ENCODE results near the gene NELFA.
"Not testable (repeated sequence)": the region's sequence is repeated elsewhere in the genome, so short reads cannot be mapped to it uniquely, and the experiment has no call there.

Gene NELFA

DNA sequence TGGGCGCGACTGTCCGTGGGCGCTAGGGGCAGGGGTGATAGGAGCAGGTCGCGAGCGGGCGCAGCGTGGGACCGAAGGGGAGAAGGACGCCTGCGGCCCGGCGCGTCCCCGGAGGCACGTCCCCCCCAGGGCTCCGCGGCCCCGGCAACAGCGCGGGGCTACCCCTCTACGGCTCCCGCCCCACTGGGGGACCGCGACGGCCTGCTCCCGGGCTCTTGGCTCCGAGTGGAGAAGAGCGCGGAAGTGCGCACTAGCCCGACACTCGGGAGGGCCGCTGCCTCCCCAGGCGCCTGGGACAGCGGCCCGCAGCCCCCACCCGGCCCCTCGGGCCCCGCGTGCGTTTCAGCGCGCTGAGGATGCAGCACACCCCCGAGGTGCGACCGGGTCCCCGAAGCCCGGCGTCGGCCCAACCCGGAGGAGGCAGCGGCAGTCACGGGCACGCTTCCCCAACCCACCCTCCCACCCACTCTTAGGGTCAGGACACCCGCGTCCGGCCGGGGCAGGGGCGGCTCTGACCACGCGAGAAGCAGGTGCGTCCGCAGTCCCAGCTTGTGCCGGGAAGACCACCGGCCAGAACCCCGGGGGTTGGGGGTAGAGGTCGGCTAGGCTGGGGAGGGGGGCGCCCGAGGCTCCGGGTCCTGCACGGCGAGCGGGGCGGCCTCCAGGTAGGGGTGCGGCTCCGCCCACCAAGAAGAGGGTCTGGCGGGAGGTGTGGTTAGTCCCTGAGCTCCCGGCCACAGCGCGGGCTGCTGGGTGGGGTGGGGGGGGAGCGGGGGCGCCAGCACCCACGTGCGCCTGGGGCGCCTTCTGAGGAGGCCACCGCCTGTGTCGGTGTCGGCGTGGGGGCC is 31.8 kb upstream of the NELFA start:
- DNase-seq (ENCODE audit: low read depth), result no peak

DNA sequence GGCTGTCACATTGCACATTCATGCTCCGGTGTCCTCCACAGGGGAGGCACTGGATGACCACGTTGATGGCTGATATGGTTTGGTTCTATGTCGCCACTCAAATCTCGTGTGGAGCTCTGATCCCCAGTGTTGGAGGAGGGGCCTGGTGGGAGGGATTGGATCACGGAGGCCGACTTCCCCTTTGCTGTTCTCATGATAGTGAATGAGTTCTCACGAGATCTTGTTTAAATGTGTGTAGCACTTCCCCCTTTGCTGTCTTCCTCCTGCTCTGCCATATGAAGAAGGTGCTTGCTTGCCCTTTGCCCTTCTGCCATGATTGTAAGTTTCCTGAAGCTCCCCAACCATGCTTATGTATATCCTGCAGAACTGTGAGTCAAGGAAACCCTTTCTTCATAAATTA is 28.1 kb upstream of the NELFA start:
- DNase-seq (ENCODE audit: low read depth), result no peak

DNA sequence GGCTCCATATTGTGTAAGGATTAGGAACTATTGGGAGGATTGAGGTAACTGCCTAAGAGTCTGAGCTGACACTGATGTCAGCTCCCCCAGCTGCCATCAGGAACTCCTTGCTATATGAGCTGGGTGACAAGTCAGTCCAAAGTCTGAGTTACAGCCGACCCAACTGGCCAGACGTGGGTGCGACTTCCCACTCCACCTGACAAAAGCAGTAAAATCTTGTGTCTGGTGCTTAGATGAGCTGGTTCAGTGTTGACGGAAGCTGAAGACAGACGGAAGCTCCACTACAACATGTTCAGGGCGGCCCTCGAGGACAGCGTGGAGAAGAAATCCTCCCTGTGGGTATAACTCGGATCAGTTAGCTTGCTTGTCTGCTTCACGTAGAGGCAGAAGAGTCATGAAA is 27.6 kb upstream of the NELFA start:
- DNase-seq (ENCODE audit: low read depth), result no peak

DNA sequence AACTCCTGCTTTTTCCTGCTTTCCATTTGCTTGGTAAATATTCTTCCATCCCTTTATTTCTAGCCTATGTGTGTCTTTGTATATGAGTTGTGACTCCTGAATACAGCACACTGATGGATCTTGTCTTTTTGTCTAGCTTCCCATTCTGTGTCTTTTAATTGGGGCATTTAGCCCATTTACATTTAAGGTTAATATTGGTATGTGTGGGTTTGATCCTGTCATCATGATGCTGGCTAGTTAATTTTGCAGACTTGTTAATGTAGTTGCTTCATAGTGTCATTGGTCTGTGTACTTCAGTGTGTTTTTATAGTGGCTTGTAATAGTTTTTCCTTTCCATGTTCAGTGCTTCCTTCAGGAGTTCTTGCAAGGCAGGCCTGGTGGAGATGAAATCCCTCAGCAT is 22.4 kb upstream of the NELFA start:
- not testable (repeated sequence) for DNase-seq (ENCODE audit: low read depth)

DNA sequence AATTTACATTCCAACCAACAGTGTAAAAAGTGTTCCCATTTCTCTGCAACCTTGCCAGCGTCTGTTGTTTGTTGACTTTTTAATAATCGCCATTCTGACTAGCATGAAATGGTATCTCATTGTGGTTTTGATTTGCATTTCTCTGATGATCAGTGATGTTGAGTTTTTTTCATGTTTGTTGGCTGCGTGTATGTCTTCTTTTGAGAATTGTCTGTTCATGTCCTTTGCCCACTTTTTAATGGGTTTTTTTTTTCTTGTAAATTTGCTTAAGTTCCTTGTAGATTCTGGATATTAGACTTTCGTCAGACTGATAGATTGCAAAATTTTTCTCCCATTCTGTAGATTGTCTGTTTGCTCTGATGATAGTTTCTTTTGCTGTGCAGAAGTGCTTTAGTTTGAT is 18.3 kb upstream of the NELFA start:
- not testable (repeated sequence) for DNase-seq (ENCODE audit: low read depth)

DNA sequence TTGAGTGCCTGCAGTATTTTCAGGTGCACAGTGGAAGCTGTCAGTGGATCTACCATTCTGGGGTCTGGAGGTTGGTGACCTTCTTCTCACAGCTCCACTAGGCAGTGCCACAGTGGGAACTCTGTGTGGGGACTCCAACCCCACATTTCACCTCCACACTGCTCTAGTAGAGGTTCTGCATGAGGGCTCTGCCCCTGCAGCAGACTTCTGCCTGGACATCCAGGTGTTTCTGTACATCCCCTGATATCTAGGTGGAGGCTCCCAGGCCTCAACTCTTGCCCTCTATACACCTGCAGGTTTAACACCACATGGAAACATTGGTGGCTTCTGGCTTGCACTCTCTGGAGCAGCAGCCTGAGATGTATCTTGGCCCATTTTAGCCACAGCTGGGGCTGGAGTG is 17.0 kb upstream of the NELFA start:
- no peak for DNase-seq (ENCODE audit: low read depth)

DNA sequence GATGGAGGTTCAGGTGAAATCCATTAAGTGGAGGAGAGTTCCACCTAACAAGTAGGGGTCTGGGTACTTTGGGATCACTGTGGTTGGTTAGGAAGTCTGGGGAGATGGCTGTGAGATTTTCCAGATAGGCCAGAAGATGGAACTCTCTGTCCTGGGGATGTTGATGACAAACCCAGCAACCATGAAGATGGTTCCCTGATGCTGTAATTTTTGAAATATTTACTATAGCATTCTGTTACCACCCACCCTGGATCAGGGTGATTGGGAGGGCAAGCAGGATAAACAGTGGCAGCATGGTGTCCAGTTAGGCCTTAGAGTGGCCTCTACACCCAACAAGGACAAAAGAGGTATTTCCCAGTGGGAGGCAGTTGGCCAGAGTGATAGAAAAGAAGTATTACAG is 15.9 kb upstream of the NELFA start:
- no peak for DNase-seq (ENCODE audit: low read depth)

DNA sequence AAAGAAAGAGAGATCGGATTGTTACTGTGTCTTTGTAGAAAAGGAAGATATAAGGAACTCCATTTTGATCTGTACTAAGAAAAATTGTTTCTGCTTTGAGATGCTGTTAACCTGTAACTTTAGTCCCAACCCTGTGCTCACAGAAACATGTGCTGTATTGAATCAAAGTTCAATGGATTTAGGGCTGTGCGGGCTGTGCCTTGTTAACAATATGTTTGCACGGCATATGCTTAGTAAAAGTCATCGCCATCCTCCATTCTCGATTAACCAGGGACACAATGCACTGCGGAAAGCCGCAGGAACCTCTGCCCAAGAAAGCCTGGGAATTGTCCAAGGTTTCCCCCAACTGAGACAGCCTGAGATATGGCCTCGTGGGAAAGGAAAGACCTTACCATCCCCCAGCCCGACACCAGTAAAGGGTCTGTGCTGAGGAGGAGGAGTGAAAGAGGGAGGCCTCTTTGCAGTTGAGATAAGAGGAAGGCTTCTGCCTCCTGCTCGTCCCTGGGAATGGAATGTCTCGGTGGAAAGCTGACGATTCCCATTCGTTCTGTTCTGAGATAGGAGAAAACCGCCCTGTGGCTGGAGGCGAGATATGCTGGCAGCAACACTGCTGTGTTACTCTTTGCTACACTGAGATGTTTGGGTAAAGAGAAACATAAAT is 12.7 kb upstream of the NELFA start:
- DNase-seq (ENCODE audit: low read depth), result not testable (repeated sequence)

DNA sequence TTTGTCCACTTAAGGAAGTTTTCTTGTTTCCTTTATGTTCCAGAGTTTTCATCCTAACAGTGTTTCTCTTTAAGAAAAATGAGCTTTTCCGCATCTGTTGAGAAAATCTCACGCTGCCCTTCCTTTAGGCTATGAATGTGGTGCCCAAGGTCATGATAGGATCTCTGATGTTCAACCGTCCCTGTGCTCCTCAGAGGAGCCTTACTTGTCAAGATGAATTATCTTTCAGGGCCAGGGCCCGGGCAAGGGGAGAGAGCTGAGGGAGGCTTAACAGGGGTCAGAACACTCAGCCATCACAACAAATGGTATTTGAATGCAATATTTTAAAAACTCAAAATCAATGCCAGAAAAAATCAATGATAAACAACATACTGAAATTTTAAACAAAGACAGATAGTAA is 6.2 kb upstream of the NELFA start:
- DNase-seq (ENCODE audit: low read depth), result no peak

DNA sequence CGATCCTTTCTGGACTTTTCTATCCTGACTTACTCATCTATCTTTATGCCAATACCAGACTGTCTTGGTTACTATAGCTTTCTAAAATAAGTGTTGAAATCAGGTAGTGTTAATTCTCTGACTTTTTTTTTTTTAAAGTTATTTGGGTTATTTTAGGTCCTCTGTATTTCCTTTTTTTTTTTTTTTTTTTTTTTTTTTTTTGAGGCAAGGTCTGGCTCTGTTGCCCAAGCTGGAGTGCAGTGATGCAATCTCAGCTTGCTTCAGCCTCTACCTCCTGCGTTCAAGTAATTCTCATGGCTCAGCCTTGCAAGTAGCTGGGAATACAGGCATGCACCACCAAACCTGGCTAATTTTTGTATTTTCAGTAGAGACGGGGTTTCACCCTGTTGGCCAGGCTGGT is 2.8 kb upstream of the NELFA start:
- no peak for DNase-seq (ENCODE audit: low read depth)

DNA sequence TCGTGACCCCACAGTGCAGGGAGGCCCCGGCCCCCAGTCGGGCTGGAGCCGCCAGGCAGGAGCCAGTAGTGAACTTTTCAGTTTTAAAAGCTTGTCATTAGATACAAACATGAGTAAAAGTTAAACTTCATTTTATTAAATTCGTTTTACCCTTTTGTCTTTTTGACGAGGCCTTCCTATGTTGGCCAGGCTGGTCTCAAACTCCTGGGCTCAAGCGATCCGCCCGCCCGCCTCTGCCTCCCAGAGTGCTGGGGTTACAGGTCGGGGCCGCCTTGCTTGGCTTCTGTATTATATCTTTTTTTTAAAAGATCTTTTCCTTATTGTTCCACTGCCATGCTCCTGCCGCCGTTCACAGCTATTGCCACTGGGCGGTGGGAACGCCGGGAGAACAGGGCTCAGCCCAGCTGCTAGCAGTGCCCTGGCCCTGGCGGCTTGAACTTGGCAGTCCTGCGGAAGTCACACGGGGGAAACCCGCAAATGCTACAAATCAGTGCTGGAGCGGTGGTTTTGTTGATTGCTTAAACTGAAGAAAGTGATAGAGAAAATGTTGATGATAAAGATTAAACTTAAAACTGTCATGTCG is 968 bp upstream of the NELFA start:
- DNase-seq (ENCODE audit: low read depth), result peak; percentile 23

DNA sequence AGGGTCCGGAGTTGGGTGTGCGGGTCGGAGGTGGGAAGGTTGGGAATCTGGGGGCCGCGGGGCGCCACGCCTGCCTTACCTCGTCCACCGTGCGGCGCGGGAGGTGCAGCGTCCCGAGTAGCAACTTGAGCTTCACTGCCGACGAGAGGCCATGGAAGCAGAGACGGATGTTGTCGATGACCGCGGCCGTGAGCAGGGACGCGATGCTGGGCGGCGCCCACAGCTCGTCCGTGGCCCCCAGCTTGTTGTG is 178 bp downstream of the NELFA start:
- no peak for DNase-seq (ENCODE audit: low read depth)

DNA sequence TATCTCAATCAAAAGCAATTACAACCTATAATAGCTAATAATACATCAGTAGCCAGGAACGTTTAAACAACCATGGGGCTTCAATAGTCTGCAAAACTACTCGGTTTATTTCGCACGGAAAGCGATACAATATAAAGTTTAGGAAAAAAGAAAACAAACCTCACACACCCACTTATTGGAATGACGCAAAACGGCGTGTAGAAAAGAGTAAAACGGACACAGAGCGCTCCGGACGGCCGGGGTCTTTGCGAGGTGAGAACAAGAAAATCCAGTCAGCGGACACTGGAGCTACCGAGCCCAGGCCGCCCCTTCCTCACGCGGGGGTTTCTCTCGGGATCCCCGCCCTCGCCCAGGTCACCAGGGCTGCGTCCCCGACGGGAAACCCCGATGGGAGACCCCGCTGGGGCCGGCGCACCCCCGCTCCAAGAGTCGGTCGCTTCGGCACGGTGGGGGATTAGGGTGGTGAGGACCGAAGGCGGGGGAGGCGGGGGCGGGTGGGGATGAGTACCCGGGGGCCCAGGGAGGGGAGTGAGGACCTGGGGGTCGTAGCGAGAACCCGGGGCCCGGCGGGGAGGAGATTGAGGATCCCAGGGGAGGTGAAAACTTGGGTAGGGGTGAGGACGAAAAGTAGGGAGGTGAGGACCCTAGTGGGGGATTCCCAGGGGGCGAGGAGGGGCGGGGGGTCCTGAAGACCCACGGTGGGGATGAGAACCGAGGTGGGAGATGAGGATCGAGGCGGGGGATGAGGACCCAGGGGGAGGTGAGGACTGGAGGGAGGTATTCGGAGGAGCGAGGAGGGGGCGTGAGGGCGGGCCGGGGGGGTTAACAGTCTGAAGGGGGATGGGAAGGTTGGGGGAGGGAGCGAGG is 737 bp downstream of the NELFA start:
- no peak for DNase-seq (ENCODE audit: low read depth)

DNA sequence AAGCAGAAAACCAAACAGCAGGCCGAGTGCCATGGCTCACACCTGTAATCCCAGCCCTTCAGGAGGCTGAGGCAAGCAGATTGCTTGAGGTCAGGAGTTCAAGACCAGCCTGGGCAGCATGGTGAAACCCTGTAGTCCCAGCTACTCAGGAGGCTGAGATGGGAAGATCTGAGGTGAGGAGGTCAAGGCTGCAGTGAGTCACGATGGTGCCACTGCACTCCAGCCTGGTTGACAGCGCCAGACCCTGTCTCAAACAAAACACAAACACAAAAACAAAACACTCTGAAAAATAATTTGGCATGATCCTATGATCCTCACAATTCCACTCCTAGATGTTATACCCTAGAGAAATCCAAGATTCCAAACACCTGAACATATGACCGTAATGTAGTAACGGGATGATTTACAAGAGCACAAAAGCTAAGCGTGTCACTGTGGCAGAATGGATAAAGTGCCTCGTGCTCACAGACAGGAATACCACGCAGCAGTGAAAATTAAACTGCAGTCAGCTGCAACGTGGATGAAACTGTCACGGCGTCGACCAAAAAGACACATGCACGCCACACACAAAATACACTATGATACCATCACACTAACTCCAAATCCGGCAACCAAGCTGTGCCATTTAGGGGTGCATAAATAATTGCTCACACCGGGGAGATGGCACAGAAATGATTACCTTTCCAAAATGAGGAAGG is 1.7 kb downstream of the NELFA start:
- DNase-seq (ENCODE audit: low read depth), result no peak

DNA sequence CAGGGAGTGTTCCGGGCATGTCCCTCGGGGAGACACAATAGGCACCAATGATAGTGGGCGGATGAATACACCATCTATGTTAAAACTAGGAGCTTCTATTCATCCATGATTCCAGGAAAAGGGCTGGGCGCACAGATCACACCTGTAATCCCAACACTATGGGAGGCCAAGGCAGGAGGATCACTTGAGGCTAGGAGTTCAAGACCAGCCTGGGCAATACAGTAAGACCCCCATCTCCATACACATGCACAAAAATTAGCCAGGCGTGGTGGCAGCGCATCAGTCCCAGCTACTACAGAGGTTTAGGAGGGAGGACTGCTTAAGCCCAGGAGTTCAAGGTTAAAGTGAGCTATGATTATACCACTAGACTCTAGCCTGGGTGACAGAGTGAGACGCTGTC is 2.4 kb downstream of the NELFA start:
- DNase-seq (ENCODE audit: low read depth), result no peak

DNA sequence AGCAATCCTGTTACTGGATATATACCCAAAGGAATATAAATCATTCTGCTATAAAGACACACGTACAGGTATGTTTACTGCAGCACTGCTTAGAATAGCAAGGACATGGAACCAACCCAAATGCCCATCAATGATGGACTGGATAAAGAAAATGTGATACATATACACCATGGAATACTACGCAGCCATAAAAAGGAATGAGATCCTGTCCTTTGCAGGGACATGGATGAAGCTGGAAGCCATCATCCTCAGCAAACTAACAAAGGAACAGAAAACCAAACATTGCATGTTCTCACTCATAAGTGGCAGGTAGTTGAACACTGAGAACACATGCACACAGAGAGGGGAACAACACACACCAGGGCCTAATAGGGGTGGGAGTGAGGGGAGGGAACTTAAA is 5.4 kb downstream of the NELFA start:
- not testable (repeated sequence) for DNase-seq (ENCODE audit: low read depth)

DNA sequence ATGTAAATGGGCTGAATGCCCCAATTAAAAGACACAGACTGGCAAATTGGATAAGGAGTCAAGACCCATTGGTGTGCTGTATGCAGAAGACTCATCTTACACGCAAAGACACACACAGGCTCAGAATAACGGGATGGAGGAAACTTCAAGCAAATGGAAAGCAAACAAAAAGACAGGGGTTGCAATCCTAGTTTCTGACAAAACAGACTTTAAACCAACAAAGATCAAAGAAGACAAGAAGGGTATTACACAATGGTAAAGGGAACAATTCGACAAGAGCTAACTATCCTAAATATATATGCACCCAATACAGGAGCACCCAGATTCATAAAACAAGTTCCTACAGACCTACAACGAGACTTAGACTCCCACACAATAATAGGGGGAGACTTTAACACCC is 9.5 kb downstream of the NELFA start:
- DNase-seq (ENCODE audit: low read depth), result not testable (repeated sequence)

DNA sequence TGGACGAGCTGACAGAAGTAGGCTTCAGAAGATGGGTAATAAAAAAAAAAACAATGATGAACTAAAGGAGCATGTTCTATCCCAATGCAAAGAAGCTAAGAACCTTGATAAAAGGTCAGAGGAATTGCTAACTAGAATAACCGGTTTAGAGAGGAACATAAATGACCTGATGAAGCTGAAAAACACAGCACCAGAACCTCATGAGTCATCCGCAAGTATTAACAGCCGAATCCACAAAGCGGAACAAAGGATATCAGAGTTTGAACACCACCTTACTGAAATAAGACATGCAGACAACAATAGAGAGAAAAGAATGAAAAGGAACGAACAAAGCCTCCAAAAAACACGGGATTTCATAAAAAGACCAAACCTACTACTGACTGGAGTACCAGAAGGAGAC is 10.5 kb downstream of the NELFA start:
- no peak for DNase-seq (ENCODE audit: low read depth)

DNA sequence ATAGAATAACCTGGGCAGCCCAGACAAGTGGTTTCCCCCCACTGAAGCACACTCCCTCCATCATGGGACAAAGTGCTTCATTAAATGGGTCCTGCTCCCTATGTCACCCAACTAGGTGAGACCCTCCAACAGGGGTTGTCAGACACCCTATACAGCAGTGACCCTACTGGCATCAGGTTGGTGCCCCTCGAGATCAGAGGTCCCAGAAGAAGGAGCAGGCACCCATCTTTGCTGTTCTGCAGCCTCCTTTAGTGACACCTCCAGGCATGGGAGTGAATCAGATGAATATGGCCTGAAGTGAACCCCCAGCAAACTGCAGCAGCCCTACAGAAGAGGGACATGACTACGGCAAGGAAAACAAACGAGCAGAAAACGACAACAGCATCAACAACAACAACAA is 11.1 kb downstream of the NELFA start:
- DNase-seq (ENCODE audit: low read depth), result no peak

DNA sequence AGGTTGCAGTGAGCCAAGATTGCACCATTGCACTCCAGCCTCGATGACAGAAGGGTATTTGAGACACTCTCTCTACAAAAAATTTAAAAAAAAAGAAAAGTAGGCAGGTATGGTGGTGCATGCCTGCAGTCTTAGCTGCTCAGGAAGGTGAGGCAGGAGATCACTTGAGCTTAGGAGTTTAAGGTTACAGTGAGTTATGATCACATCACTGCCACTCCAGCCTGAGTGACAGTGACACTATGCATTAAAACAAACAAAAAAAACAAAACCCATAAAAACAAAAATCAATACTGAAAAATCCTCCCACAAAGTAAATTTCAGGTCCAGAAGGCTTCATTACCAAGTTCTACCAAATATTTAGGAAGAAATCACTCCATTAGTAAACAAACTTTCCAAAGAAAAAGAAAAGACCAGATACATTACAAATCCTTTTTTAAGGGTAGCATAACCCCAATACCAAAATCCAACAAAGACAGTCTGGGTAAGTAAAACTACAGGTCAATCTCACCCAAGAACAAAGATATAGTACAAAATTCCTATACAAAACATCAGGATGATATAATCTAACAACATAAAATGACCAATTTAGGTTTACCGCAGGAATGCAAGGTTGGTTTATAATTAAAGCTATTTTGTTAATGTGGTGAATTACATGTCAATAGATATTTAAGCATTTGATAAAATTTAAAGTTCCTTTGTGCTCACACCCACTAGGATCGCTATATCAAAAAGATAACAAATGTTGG is 11.7 kb downstream of the NELFA start:
- DNase-seq (ENCODE audit: low read depth), result no peak

DNA sequence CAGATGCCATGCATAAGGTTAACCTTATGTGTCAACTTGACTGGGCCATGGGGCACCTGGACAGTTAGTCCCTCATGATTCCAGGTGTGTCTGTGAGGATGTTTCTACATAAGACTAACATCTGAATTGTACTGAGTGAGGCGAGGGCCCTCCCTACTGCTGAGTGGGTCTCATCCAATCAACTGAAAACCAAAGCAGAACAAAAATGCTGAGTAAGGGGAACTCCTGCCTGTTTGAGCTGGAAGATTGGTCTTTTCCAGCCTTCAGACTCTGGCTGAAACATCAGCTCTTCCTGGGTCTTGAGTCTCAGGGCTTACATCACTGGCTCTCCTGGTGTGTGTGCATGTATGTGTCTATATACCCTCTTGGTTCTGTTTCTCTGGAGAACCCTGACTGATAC is 13.8 kb downstream of the NELFA start:
- no peak for DNase-seq (ENCODE audit: low read depth)

Data from stimulated activated CD4-positive, alpha-beta T cell treated with anti-CD3 and anti-CD28 coated beads, Interleukin-2, amount 100 ng/mL, for 4 hours (primary cell).